Activated naive CD4-positive, alpha-beta T cell treated with anti-CD3 and anti-CD28 coated beads for 36 hours (primary cell): ENCODE measurements around the gene STMN3. TPM values are rescaled to one million over a fixed set of nuclear protein-coding genes. Genes with fewer than 3 reads are reported as not detected.

Experiments used
- CTCF ChIA-PET: fragments of 350-600 bp; sonication (Branson Sonifier 250); formaldehyde crosslinking; loops from one replicate; lab custom pipeline; 2021; ENCODE audit warnings: antibody characterized with exemption; lab: Charles Lee
- DNase-seq: peaks from one replicate; pipeline ENCODE4 v3.0.0-alpha.2; 2020
- H3K27ac Mint-ChIP-seq: one replicate; pipeline ENCODE4 v1.8.0; 2021; ENCODE audit warnings: mild to moderate bottlenecking, mixed read lengths
- H3K27me3 Mint-ChIP-seq: one replicate; pipeline ENCODE4 v1.8.0; 2021; ENCODE audit warnings: low read depth, mixed read lengths
- H3K36me3 Mint-ChIP-seq: one replicate; pipeline ENCODE4 v1.8.0; 2021; ENCODE audit warnings: low read depth, mixed read lengths
- H3K4me1 Mint-ChIP-seq: one replicate; pipeline ENCODE4 v1.8.0; 2021; ENCODE audit warnings: low read depth, mixed read lengths
- H3K4me3 Mint-ChIP-seq: one replicate; pipeline ENCODE4 v1.8.0; 2021; ENCODE audit warnings: mild to moderate bottlenecking, moderate library complexity, mixed read lengths
- H3K9me3 Mint-ChIP-seq: one replicate; pipeline ENCODE4 v1.8.0; 2021; ENCODE audit warnings: mixed read lengths
- intact Hi-C: fragments of 100-400 bp; cut with micrococcal nuclease; formaldehyde crosslinking; loops from one replicate; pipeline ENCODE4 v1.15.1; 2023
- total RNA-seq, 2 experiments: library from RNA; stranded (reverse); gene quantifications; one replicate each; pipeline ENCODE4 v1.2.3, GENCODE V29; 2021

Gene STMN3
- total RNA-seq, 2 experiments from 2014 or later = 6.7 to 7.3 TPM

DNA sequence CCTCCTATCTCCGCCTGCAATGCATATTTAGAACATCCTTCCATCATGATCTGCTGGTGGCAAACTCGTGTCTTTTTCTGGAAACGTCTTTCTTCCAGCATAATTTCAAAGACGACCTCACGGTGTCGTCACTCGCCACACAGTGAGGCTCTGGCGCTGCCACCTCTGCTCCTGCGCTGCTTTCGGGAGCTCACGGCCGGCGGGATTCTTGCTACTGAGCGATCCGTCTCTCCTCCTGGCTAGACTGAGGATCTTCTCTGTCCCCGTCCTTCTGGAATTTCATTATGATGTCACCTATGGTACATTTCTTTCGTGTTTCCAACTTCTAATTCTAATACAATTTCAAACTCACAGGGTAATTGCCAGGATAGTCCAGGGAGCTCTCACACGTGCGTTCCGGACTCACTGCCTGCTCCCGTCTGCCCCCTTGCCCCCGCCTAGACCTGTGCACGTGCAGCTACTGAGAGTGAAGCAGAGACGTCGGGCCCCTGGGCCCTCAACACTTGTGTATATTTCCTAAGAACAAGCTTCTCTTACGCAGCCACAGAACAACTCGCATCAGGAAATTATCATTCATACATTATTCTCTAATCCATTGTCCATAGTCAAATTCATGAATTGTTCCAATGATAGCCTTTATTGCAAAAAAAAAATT, 53.7 kb downstream of the STMN3 start:
- CTCF ChIA-PET = no interaction called here
- Mint-ChIP-seq H3K27ac (no peak overlapping the region), H3K9me3 (no peaks in the 10 kb centered on the region), H3K4me3 (no peak overlapping the region), H3K36me3 (peaks cover 20% of the 10 kb centered on the region), H3K27me3 (no peaks in the 10 kb centered on the region), H3K4me1 (peaks cover 2% of the 10 kb centered on the region)
- DNase-seq = no peak
- intact Hi-C loops = no loop called here

DNA sequence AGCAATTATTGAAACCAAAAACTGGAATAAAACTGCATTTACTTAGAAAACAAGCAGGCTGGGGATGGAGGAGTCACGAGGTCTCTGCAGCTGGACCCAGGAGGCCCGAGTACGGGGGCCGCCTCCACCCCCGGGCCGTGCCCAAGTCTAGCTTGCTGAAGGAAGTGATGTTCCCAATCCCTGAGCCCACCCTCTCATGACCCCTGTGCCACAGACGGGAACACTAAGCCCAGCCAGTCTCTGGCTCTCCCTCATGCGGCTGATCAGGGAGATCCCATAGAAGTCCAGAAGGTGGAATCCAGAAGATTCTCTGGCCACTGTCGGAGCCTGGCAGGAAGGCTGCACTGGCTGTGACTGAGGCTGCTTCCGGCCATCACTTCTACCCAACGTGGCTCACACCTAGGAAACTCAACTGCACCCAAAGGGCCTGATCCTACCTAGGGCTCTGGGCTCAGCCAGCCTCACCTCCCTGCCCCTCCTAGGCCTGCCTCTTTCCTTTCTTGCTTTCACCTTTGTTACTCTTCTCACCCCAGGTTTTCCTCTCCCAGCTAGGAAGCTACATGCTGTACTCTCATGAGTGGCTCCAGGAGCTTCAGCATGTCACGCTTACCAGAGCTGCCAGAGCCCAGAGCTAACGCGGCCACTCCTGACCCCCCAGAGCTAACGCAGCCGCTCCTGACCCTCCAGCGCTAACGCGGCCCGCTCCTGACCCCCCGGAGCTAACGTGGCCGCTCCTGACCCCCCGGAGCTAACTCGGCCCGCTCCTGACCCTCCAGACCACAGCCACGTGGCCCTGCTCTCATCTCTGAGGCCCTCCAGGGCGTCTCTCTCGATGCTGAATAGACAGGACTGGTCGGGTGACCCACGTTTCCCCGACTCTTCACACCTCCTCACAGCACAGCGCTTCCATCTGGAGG, 54.5 kb downstream of the STMN3 start:
- H3K9me3 Mint-ChIP-seq = no peaks in the 10 kb centered on the region
- DNase-seq = no peak
- H3K27ac Mint-ChIP-seq = no peak overlapping the region

GRCh38 chr20:63597651-63598478, 55.4 kb downstream of the STMN3 start:
- no peaks in the 10 kb centered on the region for H3K9me3 Mint-ChIP-seq
- H3K4me3 Mint-ChIP-seq = no peak overlapping the region
- intact Hi-C loops = no loop called here
- H3K27ac Mint-ChIP-seq = no peak overlapping the region
- H3K36me3 Mint-ChIP-seq = peaks cover 16% of the 10 kb centered on the region
- H3K27me3 Mint-ChIP-seq = no peaks in the 10 kb centered on the region
- no peak for DNase-seq
- CTCF ChIA-PET = no interaction called here
- H3K4me1 Mint-ChIP-seq = no peaks in the 10 kb centered on the region

More for the DNA sequence above, 54.5 kb downstream of the STMN3 start:
- peaks cover 17% of the 10 kb centered on the region for H3K36me3 Mint-ChIP-seq
- H3K27me3 Mint-ChIP-seq = no peaks in the 10 kb centered on the region
- H3K4me1 Mint-ChIP-seq = no peaks in the 10 kb centered on the region
- H3K4me3 Mint-ChIP-seq = no peak overlapping the region
- CTCF ChIA-PET = no interaction called here
- intact Hi-C loops = no loop called here

DNA sequence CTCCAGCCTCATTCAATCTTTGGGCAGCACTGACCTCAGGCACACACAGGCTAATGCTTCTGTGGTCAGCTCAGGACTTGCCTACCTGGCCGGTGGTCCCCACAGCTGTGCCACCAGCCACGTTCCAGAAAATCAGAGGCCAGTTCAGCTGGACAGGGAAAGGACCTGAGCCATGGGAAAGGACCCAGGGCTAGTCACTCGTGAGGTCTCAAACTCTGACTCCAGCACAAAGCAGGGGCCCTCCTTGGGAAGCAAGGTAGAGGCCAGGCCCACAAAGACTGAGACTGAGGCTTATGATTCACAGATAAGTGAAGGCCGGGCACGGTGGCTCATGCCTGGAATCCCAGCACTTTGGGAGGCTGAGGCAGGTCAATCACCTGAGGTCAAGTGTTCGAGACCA, 56.8 kb downstream of the STMN3 start:
- Mint-ChIP-seq H3K4me3 (no peak overlapping the region), H3K27me3 (no peaks in the 10 kb centered on the region), H3K9me3 (no peaks in the 10 kb centered on the region), H3K36me3 (peaks cover 11% of the 10 kb centered on the region), H3K27ac (no peak overlapping the region), H3K4me1 (no peaks in the 10 kb centered on the region)
- DNase-seq = no peak
- intact Hi-C loops = no loop called here
- CTCF ChIA-PET = interaction anchor here (0.5 kb wide), 1 partner anchor 187 kb away, joined by 3 read pairs; no protein-coding TSS in a partner anchor

DNA sequence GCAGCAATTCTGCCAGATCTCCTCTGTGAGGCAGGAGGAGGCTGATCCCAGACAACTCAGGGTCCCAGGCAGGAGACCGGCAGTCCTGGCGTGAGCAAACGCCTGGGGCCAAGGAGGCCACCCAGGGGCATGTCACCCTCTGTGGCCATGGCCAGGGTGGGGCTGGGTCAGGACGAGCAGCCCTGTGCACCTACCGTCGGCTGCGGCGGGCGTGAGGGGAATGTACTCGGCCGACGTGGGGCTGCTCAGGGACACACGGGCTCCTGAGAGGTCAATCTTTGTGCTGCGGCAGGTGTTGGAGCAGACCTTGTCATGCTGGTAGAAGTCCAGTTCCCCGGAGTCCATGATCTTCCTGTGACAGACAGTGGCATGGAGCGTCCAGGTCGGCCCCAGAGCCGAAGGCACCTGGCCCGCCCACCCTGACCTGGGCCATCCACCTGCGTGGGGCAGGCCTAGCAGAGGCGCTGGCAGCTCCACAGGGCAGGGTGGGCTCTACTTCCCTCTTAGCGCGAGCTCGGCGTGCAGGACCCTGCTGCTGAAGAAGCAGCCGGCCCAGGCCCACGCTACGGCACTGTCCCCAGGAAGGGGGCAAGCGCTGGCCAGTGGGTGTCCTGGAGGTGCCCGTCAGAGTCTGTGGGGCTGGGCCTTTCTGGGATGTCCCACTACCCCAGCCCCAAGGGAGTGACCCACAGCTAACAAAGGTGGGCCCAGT, 57.7 kb downstream of the STMN3 start:
- intact Hi-C loops = no loop called here
- no peaks in the 10 kb centered on the region for H3K4me1 Mint-ChIP-seq
- DNase-seq = no peak
- peaks cover 14% of the 10 kb centered on the region for H3K36me3 Mint-ChIP-seq
- no peak overlapping the region for H3K27ac Mint-ChIP-seq
- H3K9me3 Mint-ChIP-seq = no peaks in the 10 kb centered on the region
- CTCF ChIA-PET = interaction anchor here (0.5 kb wide), 1 partner anchor 188 kb away, joined by 3 read pairs; no protein-coding TSS in a partner anchor
- H3K4me3 Mint-ChIP-seq = no peak overlapping the region
- H3K27me3 Mint-ChIP-seq = no peaks in the 10 kb centered on the region

DNA sequence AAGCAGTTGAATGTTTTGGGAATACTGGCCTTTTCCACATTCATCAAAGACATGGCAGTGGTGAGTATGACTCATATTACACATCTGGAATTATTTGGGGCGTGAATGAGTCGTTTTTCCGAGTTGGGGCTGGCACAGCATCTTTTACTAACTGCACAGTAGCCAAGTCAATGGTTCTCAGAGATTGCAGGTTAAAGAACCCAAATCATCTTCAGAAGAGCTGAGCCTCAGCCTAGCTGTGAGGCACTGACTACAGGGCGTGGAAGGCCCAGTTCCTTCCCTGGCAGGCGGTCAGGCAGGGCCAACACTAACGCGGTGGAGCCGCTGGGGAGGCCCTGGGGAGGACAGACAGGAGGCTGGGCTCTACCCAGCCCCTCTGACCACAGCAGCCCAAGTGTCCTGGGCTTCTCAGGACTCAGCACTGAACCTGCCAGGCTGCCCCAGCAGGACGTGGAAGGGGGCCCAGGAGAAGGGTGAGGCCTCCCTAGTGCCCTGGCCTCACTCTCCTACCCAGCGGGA, 59.1 kb downstream of the STMN3 start:
- CTCF ChIA-PET = interaction anchor here (0.6 kb wide), 1 partner anchor 56 kb away, joined by 3 read pairs; no protein-coding TSS in a partner anchor
- no peak for DNase-seq
- Mint-ChIP-seq H3K4me3 (no peak overlapping the region), H3K4me1 (no peaks in the 10 kb centered on the region), H3K27ac (no peak overlapping the region), H3K36me3 (peaks cover 18% of the 10 kb centered on the region), H3K27me3 (no peaks in the 10 kb centered on the region), H3K9me3 (no peaks in the 10 kb centered on the region)
- intact Hi-C loops = no loop called here

GRCh38 chr20:63592661-63593060, 60.6 kb downstream of the STMN3 start:
- H3K4me1 Mint-ChIP-seq = peaks cover 9% of the 10 kb centered on the region
- no peak overlapping the region for H3K27ac Mint-ChIP-seq

GRCh38 chr20:63591786-63592355, 61.4 kb downstream of the STMN3 start:
- intact Hi-C loops = no loop called here
- peaks cover 16% of the 10 kb centered on the region for H3K4me1 Mint-ChIP-seq
- CTCF ChIA-PET = no interaction called here
- H3K9me3 Mint-ChIP-seq = no peaks in the 10 kb centered on the region
- DNase-seq = no peak
- H3K27me3 Mint-ChIP-seq = no peaks in the 10 kb centered on the region
- H3K4me3 Mint-ChIP-seq = no peak overlapping the region
- H3K36me3 Mint-ChIP-seq = peaks cover 20% of the 10 kb centered on the region
- H3K27ac Mint-ChIP-seq = no peak overlapping the region

More at GRCh38 chr20:63592661-63593060, 60.6 kb downstream of the STMN3 start:
- Mint-ChIP-seq H3K9me3 (no peaks in the 10 kb centered on the region), H3K4me3 (no peak overlapping the region), H3K36me3 (peaks cover 20% of the 10 kb centered on the region), H3K27me3 (no peaks in the 10 kb centered on the region)
- CTCF ChIA-PET = no interaction called here
- no peak for DNase-seq
- intact Hi-C loops = no loop called here

DNA sequence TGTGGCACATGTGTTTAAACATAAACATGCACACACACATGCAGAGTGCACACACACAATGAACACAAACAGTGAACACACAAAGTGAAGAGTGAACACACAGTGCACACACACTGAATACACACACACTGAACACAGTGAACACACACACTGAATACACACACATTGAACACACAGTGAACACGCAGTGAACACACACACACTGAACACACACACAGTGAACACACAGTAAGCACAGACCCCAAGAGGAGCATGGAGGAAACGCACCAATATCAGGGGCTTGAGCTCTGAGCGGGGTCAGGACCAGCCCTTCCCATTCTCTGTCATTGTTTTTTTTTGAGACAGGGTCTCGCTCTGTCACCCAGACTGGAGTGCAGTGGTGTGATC, 62.1 kb downstream of the STMN3 start:
- Mint-ChIP-seq H3K27ac (no peak overlapping the region), H3K36me3 (peaks cover 20% of the 10 kb centered on the region), H3K4me1 (peaks cover 16% of the 10 kb centered on the region)

GRCh38 chr20:63590218-63591146, 62.7 kb downstream of the STMN3 start:
- intact Hi-C loops = no loop called here
- no peak overlapping the region for H3K4me3 Mint-ChIP-seq
- no peak overlapping the region for H3K27ac Mint-ChIP-seq
- CTCF ChIA-PET = no interaction called here
- H3K9me3 Mint-ChIP-seq = no peaks in the 10 kb centered on the region
- peaks cover 16% of the 10 kb centered on the region for H3K4me1 Mint-ChIP-seq
- no peak for DNase-seq
- H3K27me3 Mint-ChIP-seq = no peaks in the 10 kb centered on the region
- peaks cover 20% of the 10 kb centered on the region for H3K36me3 Mint-ChIP-seq

More for the DNA sequence above, 62.1 kb downstream of the STMN3 start:
- Mint-ChIP-seq H3K27me3 (no peaks in the 10 kb centered on the region), H3K9me3 (no peaks in the 10 kb centered on the region), H3K4me3 (no peak overlapping the region)
- CTCF ChIA-PET = no interaction called here
- DNase-seq = no peak
- intact Hi-C loops = no loop called here
